Head of caudate nucleus (tissue), 42 donors: ENCODE measurements around the gene DCLK3.

Experiments
- DNase-seq, 42 donors: peaks; one replicate each; pipeline versions ENCODE4 v3.0.0 to v3.0.0-alpha.2; 2020 to 2021; ENCODE audit warnings: mixed read lengths in 7 of 42
- intact Hi-C: fragments of 100-400 bp; cut with DNase I; formaldehyde crosslinking; loops from one replicate; pipeline ENCODE4 v1.15.0; 2022

The DCLK3 gene

DNA sequence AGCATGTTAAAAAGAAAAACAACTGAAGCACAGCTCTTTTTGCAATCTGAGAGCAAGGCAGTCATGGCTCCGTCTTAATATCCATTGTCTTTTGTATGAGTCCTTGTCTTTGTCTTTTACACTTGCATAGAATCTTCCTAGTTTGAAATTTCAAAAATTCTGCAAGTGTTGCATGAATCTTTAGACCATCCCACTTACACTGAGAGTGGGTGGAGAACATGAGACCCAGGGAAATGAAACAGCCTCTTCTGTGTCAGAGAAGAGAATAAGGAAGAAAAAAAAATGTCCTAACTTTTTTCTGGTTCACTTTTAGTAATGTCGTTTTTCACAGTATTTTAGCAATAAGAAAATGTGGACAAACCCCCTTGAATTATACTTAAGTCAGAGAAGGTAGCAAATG is 12.1 kb upstream of the DCLK3 start:
- intact Hi-C loops = no loop called here
- peak in 12 of 42 donors; percentile 13 to 57 (median 33) for DNase-seq

DNA sequence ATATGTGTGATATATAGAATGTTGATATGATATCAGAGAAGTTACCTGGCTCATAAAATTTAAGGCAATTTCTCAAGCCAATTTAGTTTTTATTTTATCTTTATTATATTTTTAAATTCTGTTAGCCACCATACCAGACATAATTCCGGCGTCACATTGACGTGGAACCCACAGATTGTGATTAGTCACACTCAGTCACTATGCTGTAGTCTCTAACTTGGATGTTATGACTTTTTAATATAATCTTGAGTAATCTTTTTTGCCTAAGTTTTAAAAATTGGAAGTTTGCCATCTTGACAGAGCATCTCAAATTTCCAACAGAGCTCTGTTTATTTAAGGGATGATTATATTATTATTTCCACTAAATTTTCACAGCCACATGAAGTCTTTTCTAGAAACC is 9.7 kb upstream of the DCLK3 start:
- no peak for DNase-seq
- intact Hi-C loops = no loop called here

DNA sequence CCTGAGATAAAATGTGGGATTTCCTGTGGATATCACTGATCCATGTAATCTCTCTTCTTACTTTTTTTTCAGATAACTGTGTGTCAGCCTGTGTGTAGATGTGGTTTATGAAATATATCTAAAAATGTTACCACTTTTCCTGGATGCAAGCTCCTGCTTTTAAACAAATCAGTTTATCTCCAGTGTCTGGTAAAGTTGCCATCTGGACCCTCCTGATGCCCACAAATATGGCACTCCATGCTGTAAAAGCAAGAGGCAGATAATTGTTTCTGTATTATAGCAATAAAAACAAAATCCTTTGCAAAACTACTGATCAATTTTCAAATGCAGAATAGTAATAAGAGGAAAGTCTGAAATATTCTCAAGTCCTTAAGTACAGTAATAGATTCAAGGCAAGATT is 7.6 kb upstream of the DCLK3 start:
- intact Hi-C loops = no loop called here
- no peak for DNase-seq

GRCh38 chr3:36769926-36770325 is 5.6 kb upstream of the DCLK3 start:
- DNase-seq = no peak
- intact Hi-C loops = no loop called here

- peak in 1 of 42 donors; percentile 32 for DNase-seq
- intact Hi-C loops = no loop called here
Observed at GRCh38 chr3:36765104-36765503, 751 bp upstream of the DCLK3 start.

GRCh38 chr3:36764704-36765038 is 318 bp upstream of the DCLK3 start:
- intact Hi-C loops = no loop called here
- DNase-seq = no peak

GRCh38 chr3:36762918-36763849 is 1.2 kb downstream of the DCLK3 start:
- intact Hi-C loops = no loop called here
- peak in 3 of 42 donors; percentile 15 to 42 (median 17) for DNase-seq

GRCh38 chr3:36761779-36762178 is 2.6 kb downstream of the DCLK3 start:
- DNase-seq = peak in 1 of 42 donors; percentile 22
- intact Hi-C loops = no loop called here

DNA sequence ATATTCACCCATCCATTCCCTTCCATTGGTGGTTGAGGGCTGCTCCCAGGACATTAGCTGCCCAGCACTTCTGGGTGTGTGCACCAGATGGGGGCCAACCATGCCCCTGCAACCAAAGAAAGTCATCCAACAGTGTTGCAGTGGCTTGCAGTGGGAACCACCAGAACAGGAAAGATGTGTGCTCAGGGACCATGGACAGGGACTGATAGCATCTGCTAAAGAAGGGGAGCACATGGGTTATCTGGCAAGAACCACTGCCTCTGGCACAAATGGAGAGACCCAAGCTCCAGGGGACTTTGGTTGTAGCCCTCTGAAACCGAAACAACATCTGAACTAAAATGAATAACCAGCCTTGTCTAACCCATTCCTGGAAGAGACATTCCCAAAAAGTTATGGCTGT is 8.1 kb downstream of the DCLK3 start:
- peak in 1 of 42 donors; percentile 17 for DNase-seq
- intact Hi-C loops = no loop called here

- peak in 1 of 42 donors; percentile 21 for DNase-seq
- intact Hi-C loops = no loop called here
Observed at GRCh38 chr3:36751326-36751725, 13.0 kb downstream of the DCLK3 start.

DNA sequence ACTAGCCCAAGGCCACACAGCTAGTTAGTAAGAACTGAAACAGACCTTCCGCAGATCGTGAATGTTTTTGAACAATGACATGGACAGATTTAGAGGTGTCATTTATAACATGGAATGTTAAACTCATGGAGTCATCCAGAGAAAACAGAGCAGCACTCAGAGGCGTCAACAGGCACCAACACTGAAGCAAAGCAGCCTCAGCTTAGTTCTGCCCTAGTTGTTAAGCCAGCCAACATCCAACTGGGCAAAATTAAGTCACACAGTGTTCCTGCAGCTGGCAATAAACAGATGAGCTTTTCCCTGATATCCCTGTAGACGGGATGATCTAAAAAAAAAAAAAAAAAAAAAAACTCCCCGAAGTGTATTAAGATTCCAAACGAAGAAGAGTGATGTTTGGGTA is 13.6 kb downstream of the DCLK3 start:
- peak in 1 of 42 donors; percentile 18 for DNase-seq
- intact Hi-C loops = no loop called here

DNA sequence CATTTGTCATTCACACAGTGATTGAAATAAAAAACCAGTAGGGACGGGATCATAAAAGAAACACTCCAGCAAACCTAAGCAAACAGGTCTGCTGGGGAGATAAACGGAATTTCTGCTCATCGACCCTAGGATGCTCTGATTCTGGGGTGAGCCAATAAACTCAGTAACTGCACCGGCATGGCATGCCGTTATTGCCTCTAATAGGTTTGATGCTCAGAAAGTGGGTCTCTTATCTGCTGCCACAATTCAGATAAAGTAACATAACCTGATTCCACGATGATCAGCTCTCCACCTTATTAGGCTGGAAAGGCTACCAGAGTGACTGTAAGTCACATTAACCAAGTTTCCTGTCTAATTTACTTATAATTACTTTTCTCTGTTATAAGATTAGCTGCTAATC is 19.6 kb downstream of the DCLK3 start:
- intact Hi-C loops = no loop called here
- DNase-seq = no peak

GRCh38 chr3:36743826-36744225 is 20.5 kb downstream of the DCLK3 start:
- no peak for DNase-seq
- intact Hi-C loops = no loop called here

DNA sequence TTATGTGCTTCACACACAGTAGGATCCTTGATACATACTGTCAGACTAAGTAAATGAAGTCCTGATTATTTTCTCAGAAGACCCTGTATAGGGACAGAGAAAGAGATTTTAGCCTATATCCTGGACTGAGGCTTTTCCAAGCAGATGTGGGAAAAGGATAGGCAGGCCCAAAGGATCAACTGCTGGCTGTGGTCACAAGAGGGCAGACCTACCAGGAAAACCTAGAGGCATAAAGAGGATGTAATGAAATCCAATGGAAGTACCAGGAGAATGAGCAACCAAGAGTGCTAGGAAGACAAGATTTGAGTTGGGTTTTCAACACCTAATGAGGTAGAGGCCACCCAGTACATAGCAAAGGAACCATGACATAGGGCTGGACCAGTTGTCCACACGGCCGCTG is 23.1 kb downstream of the DCLK3 start:
- intact Hi-C loops = no loop called here

GRCh38 chr3:36740787-36741186 is 23.6 kb downstream of the DCLK3 start:
- DNase-seq = no peak
- intact Hi-C loops = no loop called here

More for the DNA sequence above, 23.1 kb downstream of the DCLK3 start:
- DNase-seq = peak in 1 of 42 donors; percentile 26

GRCh38 chr3:36738702-36739101 is 25.7 kb downstream of the DCLK3 start:
- peak in 1 of 42 donors; percentile 39 for DNase-seq
- intact Hi-C loops = loop anchor here (10.0 kb wide), 1 partner anchor 216 kb away; no protein-coding TSS in a partner anchor

- intact Hi-C loops = loop anchor here (10.0 kb wide), 1 partner anchor 218 kb away; no protein-coding TSS in a partner anchor
- no peak for DNase-seq
Observed at GRCh38 chr3:36736301-36736700, 28.1 kb downstream of the DCLK3 start.

GRCh38 chr3:36734742-36735141 is 29.6 kb downstream of the DCLK3 start:
- intact Hi-C loops = loop anchor here (5.0 to 10.0 kb wide), 2 partner anchors 138 to 220 kb away; no protein-coding TSS in a partner anchor
- DNase-seq = no peak

GRCh38 chr3:36733723-36734122 is 30.6 kb downstream of the DCLK3 start:
- DNase-seq = no peak
- intact Hi-C loops = loop anchor here (5.0 to 10.0 kb wide), 2 partner anchors 139 to 221 kb away; no protein-coding TSS in a partner anchor

DNA sequence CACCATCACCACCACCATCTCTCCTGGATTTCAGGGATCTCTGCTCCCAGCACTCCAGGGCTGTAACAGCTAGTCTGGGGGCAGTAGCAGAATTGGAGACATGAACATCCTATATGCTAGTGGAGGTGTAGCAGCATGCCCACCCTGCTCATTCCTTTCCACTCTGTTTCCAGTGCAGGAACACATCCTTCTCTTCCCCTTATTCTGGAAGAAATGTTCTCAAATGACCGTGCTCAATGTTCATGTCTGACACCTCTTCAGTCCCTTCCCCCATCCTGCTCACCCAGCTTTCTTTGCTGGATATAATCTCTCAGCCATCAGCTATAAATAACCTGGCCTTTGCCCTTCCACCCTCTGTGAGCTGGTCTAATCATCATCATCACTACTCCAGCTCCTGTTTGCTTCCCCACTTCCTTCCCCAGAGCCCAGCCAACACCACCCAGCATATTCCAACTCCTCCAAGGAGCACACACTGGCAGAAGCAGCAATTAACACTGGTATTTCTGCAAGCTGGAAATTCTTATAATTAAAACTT is 31.1 kb downstream of the DCLK3 start:
- no peak for DNase-seq

More for the DNA sequence above, 31.1 kb downstream of the DCLK3 start:
- intact Hi-C loops = loop anchor here (5.0 to 10.0 kb wide), 2 partner anchors 139 to 222 kb away; no protein-coding TSS in a partner anchor
